NCI-H146 treated with DMSO at 0.1 percent for 48 hours (cell line): ENCODE measurements around the gene NAV1.
A peak's percentile ranks its signal among the peaks of the same experiment; 100 is the strongest.
"Not testable (repeated sequence)": the region's sequence is repeated elsewhere in the genome, so short reads cannot be mapped to it uniquely, and the experiment has no call there.

Experiments
- DNase-seq: peaks from one replicate; lab custom pipeline; 2025; ENCODE audit not compliant: unreplicated experiment; lab: John Stamatoyannopoulos, UW

The NAV1 gene

DNA sequence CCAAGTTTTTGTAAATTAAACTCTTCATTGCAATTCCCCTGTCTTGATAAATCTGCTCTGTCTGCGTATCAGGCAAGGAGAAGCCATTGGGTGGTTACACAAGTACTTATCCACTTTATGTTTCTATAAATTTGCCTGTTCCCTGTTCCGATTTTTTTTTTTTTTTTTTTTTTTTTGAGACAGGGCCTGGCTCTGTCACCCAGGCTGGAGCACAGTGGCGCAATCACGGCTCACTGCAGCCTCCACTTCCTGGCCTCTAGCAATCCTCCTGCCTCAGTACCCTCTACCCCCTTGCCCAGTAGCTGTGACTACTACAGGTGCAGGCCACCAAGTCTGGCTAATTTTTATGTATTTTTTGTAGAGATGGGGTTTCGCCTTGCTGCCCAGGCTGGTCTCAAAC, 20.9 kb upstream of the NAV1 start:
- DNase-seq: no peak

DNA sequence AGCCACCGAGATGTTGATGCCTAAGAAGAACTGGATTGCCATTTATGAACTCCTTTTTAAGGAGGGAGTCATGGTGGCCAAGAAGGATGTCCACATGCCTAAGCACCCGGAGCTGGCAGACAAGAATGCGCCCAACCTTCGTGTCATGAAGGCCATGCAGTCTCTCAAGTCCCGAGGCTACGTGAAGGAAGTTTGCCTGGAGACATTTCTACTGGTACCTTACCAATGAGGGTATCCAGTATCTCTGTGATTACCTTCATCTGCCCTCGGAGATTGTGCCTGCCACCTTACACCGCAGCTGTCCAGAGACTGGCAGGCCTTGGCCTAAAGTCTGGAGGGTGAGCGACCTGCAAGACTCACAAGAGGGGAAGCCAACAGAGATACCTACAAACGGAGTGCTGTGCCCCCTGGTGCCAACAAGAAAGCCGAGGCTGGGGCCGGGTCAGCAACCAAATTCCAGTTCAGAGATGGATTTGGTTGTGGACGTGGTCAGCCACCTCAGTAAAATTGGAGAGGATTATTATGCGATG, 18.8 kb upstream of the NAV1 start:
- not testable (repeated sequence) for DNase-seq

DNA sequence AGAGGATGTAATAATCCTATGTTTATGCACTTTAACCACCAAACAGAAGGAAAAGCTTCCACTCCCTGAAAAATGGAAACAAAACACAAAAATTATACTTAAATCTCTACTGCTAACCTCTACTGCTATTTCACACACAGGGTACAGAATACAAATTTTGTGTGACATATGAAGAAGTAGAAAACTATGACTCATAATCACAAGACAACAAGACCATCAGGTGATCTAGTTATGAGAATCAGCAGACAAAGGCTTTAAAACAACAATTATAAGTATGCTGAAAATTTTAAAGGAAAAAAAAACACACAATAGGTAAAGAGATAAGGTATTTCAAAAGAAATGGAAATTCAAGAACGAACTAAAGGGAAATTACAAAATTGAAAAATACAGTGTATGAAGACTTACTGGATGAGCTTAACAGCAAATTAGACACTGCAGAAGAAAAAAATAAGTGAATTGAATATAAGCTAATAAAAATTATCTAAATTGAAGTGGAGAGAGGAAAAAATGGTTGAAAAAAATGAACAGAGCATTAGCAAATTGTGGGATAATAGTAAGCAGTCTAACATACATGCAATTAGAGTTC, 13.6 kb upstream of the NAV1 start:
- DNase-seq: no peak

DNA sequence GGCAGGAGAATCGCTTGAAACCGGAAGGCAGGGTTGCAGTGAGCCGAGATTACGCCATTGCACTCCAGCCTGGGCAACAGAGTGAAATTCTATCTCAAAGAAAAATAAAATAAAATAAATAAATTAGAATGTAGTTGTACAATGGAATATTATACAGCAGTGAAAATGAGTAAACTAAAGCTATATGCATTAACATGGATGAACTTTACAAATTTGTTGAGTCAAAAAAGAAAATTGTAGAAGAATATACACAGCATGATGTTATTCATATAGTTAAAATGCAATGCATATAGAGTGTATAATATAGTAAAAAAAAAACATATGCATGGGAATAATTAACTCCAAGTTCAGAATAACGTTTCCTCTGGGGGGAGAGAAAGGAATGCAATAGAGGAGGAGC, 11.0 kb upstream of the NAV1 start:
- DNase-seq: no peak

DNA sequence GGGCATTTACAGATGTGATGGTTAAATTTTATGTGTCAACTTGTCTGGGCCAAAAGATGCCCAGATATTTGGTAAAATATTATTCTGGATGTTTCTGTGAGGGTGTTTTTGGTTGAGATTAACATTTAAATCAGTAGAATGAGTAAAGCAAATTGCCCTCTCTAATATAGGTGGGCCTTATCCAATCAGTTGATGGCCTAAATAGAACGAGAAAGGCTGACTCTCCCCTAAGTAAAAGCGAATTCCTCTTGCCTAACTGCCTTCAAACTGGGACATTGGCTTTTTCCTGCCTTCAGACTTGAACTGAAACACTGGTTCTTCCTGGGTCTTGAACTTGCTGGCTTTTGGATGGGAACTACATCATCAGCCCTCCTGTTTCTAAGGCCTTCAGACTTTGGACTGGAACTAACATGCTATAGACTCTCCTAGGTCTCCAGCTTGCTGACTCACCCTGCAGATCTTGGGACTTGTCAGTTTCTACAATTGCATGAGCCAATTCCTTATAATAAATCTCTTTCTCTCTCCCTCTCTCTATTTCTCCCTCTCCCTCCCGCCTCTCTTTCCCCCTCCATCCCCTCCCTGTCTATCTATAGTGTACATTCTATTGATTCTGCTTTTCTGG, 10.2 kb upstream of the NAV1 start:
- DNase-seq: no peak

DNA sequence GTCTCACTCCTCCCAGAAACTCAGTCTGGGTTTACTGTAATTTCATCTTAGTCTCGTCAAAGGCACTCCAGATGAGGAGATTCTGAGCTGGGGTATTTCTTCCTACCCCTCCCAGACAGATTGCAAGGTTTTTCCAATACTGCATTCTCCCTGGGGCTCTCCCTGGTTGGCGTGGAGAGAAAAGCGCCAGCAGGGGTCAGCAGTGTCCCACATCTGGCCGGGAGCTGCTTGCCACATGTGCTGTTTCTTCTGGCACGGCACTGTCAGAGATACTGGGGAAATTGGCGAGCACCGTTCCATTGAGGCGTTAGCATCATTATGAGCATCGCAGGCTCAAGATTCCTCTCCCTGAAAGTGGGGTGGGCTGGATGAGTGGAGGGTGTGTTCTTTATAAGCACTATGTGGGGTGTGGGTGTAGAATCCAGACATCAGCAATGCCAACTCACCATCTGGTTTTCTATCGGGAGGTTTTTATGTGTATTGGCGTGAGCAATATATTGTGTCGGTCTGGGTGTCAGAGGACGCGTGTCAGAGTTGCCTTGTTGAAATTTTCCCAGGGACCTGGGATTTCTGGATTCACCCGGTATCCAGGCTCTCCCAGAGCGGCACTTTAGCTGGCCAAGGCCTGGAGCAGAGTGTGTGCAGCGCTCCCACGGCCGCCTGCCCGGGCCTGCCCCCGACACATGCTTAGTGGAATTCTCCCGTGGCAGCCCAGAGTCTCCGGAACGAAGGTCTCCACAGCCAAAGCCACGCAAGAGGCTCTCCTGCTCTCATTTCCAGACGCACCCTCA, 8.0 kb upstream of the NAV1 start:
- peak; percentile 31 for DNase-seq

DNA sequence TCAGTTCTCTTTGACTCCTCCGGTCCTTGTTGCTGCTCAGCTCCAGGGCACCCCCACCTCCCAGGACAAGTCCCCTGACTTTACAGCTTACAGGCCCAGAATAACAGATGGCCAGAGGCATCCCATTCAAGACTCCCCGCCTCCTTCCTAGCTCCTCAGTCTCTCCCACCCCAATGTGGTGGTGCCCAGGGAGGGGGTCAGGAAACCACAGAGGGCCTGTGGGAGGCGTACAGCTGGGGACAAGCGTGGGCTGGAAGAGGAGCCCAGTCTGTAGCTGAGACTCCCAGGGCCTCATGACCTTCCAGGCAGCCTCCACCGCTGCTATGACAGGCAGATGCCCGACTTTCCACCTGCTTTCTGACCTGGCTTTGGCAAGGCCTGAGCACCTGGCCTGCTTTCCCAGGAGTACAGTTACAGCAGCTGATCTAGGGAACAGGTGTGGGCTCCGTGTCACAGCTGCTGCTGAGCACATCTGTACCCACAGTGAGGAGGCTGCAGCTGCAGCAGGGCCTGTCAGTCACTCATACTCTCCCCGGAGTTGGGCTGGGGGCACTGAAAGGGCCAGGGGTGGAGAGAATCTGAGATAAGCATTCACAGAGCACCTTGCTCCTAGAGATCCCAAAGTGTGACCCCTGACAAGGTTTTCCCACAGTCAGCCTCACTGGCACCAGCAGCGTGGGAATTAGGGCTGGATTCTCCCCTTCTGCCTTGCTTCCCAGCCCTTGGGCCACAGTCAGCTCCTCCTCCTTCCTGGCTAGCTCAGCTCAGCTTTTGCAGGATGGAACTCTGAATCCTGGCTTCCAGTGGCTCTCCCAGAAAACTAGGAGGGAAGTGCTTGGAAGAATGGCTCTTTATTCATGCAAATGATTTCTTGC, 7.1 kb upstream of the NAV1 start:
- DNase-seq: peak; percentile 75

DNA sequence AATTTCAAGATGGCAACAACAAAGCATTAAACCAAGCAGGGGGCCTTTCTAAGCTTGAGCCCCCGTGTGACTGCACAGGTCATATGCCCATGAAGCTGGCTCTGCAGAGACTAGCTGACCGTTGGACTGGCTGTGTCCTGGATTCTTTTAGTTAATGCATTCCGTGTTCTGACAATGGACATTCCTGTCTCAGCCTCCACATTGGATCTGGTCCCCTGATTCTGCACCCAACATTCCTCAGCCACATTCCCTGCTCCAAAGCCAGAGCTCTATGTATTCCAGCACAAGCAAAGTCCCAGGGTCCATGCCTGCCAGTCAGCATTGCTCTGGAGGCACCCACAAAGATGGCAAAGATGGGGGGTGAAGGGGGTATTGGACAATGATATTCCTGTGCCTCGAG, 5.1 kb upstream of the NAV1 start:
- DNase-seq: no peak

DNA sequence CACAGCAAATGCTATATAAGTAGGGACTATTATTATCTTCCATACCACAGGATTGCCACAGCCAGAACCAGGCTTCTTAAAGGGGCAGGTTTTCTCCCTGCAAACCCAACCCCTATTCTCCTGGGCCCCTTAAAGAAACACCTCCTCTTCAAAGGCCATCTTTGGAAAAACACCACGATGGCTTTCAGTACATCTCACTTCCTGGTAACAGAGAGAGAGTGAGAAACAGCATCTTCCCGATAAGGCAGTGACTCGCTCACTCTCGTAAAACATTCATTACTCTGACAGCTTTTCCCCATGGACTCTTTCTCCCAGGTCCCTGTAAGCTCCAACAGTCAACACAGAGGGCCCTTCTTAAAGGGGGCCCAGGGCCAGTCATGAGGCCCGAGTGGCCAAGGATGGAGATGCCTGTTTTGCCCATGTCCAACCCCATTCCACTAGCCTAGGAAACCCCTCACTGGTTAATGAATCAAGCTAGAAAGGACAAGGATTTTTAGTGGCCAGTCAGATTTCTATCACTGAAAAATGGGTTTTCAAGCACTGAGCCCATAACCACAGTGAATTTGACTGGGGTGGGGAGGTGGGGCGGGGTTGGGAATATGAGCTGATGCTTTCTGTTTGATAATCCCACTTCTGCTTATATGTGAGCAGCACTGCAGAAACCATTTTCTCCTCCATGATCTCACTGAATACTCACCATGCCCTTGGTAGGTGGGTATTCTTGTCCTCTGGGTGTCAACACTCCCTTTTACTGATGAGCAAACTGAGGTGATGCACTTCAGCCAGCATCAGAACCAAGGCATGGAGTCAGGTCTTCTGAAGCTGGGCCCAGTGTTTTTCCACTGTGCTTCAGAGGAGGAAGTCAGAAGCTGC, 3.6 kb upstream of the NAV1 start:
- no peak for DNase-seq

DNA sequence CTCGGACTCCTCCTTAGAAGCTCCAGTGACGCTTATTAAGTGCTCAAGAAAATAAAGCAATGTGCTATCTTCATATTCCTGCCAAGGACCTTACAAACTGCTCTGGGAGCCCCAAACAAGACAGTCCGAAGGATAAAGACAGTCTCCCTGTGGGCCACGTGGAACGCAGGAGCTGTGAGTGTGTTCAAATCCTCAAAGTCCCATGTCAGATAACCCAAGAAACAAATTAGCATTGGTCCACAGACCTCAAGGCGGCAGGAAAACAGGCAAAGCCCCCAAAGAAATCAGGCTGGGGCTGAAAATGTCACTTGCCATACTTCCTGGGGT, 3.0 kb upstream of the NAV1 start:
- no peak for DNase-seq

DNA sequence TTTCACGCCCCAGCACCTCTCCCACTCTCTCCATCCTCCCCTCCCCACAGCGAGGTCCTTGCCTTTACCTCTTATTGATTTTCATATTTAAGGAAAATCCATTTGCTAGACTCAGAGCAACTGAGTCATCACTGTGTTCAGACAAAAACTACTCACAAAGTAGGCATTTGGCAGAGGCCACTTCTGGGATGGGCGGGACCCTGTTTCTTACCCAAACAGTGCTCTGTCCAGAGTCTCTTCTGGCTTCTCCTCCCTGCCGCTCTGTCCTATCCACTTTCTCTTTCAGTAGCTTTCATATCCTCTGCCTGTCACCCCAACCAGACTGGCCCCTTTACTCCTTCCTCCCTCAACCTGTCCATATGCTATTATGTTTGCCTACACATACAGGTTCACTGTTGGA, 2.4 kb upstream of the NAV1 start:
- DNase-seq: no peak

DNA sequence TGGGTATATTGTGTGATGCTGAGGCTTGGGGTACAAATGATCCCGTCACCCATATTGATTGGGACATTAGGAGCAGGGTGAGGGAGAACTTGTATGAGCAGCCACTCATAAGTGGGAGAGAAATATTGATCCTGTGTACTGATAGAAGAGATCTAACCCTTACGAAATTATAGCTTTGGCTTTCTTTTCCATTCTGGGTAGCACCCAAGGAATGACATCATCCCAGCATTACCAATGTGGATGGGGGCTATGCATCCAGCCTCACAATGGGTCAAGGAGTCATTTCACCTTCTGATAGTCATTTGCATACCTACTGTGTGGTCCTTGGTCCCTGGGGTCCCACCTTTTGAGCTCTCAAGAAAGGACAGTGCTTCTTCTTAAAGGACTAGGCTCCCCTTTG, 1.9 kb upstream of the NAV1 start:
- no peak for DNase-seq

DNA sequence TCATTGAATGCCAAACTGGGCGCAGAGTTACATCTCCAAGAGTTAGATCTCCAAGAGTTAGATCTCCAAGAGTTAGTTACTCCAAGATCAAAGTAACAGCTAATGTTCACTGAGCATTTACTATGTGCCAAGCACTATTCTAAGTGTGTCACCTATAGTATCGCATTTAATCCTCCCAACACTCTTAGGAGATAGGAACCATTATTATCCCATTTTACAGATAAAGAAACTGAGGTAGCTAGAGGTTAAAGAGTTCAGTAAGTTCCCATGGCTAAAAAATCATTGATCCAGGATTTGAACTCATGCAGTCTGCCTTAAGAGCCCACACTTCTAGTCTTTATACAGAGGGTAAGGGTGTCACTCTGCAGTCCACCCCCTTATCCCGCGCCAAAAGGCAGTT, 1.5 kb upstream of the NAV1 start:
- no peak for DNase-seq

DNA sequence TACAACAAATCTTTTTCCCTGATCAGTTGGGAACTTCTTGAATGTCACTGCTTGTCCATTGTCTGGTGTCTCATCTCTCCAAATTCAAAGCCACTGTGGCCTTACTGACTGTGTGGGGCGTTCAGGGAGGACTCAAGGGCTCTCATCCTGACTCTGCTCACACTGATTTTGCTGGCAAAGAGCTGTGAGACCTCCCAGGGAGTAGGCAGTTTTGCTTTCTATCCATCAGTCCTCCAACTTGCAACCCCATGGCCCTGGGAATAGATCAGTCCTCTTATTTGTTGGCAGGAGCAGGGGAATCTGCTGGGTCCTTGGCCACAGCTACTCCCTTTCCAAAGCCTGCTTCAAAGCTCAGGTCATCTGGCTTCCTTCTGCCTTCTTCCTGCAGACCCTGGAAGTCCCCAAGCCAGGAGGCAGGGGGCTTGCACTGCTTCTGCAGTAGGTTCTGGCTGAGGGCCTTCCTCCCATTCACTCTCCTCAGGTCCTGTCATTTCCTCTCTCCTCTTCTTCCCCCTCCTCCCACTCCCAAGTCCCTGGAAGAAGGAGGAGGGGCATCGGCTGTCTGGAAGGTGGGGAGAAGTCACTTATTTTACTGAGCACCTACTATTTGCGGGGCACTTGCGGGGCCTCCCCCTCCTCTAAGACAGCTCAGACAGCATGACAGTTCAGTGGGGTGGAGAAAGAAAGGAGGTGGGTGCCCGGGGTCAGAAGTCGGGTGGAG, 876 bp upstream of the NAV1 start:
- DNase-seq: no peak

DNA sequence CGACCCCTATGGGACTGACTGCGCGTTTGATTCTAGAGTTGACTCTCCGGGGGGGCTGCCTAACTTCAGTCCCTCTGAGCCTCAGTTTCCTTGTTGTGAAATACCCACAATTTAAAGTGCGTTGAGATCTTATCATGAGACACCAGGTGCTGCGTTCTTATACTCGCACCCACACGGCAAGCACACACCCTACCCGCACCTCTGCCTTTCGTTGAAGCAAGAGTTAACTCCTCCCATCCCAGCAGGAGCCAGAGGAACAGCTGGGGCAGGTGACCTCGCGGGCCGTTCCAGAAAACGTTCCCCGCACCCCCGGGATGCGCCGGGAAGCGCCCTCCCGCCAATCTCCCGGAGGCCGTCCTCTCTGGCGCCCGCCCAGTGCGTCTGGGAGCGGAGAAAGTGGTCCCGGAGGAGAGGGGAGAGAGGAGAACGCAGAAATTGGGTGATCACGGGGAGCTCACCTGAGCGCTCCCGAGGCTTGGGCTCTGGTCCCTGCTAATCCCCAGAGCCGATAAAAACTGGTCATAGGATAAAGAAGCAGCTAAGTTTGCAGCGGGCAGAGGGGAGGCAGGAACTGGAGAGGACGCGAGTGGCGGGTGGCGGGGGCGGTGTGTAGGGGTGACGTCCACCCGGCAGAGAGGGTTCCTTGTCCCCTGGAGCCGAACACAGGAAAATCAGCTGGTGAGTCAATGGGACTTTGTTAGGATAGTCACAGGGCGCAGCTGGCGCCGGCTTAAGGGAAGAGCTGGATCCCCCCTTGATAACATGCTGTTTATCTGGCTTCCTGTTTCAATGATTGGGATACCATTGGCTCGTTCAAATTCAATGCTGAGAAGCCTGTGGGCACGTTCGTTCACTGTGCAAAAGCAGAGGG, 869 bp downstream of the NAV1 start:
- peak; percentile 81 for DNase-seq

DNA sequence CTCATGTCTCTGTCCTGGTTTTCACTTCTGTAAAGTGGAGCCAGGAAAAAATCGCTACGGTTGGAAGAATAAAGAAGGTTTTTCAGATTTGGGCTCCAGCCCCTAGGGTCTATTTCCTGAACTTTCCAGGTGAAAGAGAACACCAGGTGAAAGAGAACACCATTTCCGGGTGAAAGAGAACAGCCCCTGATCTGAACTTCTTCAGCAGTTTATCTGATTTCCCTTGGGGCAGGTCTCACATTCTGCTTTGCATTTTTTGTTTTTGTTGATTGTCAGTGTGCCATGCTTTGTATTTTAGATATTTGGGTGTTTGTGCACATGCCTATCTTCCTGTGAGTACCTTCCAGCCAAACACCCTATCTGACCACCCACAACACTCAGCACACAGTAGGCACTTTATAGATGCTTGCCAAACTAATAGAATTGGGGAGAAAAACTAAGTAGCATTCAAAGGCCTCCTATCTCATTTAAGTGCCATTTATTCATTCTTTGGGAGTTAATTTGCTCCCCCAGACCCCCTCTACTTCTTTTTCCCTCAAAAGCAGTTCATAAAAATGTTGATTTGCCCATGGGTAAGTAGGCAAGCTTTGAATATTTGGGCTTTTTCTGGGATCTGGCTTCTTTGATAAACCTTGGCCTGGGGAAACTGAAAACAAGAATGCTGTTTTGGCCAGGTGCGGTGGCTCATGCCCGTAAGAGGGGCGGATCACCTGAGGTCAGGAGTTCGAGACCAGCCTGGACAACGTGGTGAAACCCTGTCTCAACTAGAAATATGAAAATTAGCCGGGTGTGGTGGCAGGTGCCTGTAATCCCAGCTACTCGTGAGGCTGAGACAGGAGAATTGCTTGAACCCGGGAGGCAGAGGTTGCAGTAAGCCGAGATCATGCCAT, 2.2 kb downstream of the NAV1 start:
- DNase-seq: no peak

DNA sequence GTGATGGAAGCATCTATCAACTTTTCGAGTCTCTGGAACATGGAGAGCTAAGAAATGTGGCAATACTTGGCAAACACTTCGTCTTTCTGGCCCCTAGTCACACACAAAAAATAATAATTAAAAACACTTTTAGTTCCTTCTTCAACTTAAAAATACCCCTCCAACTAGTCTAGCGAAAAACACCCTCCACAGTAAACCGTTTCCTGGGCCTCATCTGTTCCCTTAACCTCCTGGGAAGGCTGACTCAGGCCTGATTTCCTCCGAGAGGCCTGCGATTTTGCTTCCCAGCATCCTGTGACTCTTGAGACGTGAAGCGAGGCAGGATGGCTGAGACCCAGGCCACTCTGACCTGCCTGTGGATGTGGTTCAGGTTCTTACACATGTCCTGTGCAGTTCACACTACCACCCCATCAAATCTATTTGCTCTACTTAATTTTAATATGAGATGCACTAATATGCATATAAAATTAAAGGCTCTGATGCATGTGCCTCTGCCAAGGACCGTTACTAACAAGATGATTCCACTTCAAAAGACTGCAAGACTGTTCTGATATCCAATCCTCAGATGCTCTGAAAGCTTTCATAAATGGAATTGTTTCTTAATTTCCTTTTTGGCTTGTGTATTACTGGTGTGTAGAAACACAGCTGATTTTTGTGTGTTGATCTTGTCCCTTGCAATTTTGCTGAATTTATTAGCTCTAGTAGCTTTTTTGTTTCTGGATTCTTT, 3.5 kb downstream of the NAV1 start:
- no peak for DNase-seq
